Panc1 (cell line): Measurements from ENCODE around the gene SAMM50.

Source experiments
- POLR2AphosphoS5 ChIP-seq: IDR thresholded peaks from 2 replicates; pipeline ENCODE4 v1.6.1; 2012; ENCODE audit warnings: mild to moderate bottlenecking, low read depth, low read length, moderate library complexity
- SIN3A ChIP-seq: IDR thresholded peaks from 2 replicates; pipeline ENCODE4 v1.6.1; 2012; ENCODE audit warnings: low read depth, mild to moderate bottlenecking, low read length, moderate library complexity, borderline replicate concordance; ENCODE audit not compliant: insufficient read depth
- TCF7L2 ChIP-seq: IDR thresholded peaks from 2 replicates; pipeline ENCODE4 v1.6.1; 2011; ENCODE audit warnings: mild to moderate bottlenecking, low read depth, low read length, inconsistent platforms
- TF ChIP-seq, protein P1 (sequence below): fragments of 450-650 bp; IDR thresholded peaks from 2 replicates; pipeline ENCODE4 v1.5.1; 2017; ENCODE audit warnings: mild to moderate bottlenecking
- TF ChIP-seq, protein P2 (sequence below), 2 experiments: IDR thresholded peaks; 2 replicates each; pipeline ENCODE4 v1.6.1; 2011 to 2012; ENCODE audit warnings: low read depth in 2 of 2, control low read depth in 1 of 2, low read length in 1 of 2, mild to moderate bottlenecking in 1 of 2, moderate library complexity in 1 of 2; ENCODE audit not compliant: insufficient read depth in 1 of 2

DNA sequence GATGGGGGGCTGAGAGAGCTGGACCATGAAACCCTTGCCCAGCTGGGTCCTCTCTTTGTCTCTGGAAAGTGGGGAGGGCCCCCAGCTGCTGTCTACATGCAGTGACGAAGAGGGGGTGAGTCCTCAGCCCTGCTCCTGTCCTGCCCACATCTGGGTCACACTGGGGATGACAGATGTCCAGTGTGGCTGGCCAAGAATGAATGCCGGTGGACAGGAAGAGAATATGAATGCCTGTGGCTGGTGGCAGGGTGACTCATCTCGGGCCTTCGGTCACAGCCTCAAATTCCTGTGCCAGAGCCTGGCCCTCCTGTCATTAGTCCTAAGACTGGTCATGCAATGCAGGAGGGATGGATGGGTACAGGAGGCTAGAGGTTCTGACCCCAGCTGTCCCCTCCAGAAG lies 33.9 kb upstream of the SAMM50 start:
- TF ChIP-seq, protein P1, sequence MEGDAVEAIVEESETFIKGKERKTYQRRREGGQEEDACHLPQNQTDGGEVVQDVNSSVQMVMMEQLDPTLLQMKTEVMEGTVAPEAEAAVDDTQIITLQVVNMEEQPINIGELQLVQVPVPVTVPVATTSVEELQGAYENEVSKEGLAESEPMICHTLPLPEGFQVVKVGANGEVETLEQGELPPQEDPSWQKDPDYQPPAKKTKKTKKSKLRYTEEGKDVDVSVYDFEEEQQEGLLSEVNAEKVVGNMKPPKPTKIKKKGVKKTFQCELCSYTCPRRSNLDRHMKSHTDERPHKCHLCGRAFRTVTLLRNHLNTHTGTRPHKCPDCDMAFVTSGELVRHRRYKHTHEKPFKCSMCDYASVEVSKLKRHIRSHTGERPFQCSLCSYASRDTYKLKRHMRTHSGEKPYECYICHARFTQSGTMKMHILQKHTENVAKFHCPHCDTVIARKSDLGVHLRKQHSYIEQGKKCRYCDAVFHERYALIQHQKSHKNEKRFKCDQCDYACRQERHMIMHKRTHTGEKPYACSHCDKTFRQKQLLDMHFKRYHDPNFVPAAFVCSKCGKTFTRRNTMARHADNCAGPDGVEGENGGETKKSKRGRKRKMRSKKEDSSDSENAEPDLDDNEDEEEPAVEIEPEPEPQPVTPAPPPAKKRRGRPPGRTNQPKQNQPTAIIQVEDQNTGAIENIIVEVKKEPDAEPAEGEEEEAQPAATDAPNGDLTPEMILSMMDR, result no peak
- no peak for TF ChIP-seq POLR2AphosphoS5
- TF ChIP-seq, protein P2, sequence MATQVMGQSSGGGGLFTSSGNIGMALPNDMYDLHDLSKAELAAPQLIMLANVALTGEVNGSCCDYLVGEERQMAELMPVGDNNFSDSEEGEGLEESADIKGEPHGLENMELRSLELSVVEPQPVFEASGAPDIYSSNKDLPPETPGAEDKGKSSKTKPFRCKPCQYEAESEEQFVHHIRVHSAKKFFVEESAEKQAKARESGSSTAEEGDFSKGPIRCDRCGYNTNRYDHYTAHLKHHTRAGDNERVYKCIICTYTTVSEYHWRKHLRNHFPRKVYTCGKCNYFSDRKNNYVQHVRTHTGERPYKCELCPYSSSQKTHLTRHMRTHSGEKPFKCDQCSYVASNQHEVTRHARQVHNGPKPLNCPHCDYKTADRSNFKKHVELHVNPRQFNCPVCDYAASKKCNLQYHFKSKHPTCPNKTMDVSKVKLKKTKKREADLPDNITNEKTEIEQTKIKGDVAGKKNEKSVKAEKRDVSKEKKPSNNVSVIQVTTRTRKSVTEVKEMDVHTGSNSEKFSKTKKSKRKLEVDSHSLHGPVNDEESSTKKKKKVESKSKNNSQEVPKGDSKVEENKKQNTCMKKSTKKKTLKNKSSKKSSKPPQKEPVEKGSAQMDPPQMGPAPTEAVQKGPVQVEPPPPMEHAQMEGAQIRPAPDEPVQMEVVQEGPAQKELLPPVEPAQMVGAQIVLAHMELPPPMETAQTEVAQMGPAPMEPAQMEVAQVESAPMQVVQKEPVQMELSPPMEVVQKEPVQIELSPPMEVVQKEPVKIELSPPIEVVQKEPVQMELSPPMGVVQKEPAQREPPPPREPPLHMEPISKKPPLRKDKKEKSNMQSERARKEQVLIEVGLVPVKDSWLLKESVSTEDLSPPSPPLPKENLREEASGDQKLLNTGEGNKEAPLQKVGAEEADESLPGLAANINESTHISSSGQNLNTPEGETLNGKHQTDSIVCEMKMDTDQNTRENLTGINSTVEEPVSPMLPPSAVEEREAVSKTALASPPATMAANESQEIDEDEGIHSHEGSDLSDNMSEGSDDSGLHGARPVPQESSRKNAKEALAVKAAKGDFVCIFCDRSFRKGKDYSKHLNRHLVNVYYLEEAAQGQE (IDR thresholded peaks at IDR 0.05; ENCODE audit: insufficient read depth in 1 of 2, low read depth in 2 of 2, low read length in 1 of 2), result no peak
- no peak for TF ChIP-seq SIN3A
- no peak for TF ChIP-seq TCF7L2
